ENCODE data around the gene RIN3.
"Not testable (repeated sequence)": the region's sequence is repeated elsewhere in the genome, so short reads cannot be mapped to it uniquely, and the experiment has no call there.

The RIN3 gene

GRCh38 chr14:92637228-92637627 lies 123.6 kb downstream of the RIN3 start:
- Histone ChIP-seq H3K9ac (ENCODE audit: low read depth, low read length) (no peak overlapping the region), H3K27me3 (ENCODE audit: control insufficient read depth, insufficient read depth, low read length) (no peaks in the 10 kb centered on the region), H3K9me3 (ENCODE audit: control insufficient read depth, insufficient read depth, low read length) (no peaks in the 10 kb centered on the region), H3K36me3 (ENCODE audit: control insufficient read depth, insufficient read depth, low read length) (no peaks in the 10 kb centered on the region), H3K27ac (ENCODE audit: low read depth, low read length) (no peak overlapping the region), H3K4me3 (ENCODE audit: low read depth, low read length) (no peak overlapping the region), H3K4me1 (ENCODE audit: control insufficient read depth, insufficient read depth, low read length) (peaks cover 4% of the 10 kb centered on the region; the same call in 1 of the 2 replicates)

GRCh38 chr14:92637864-92638263 lies 124.3 kb downstream of the RIN3 start:
- H3K9ac ChIP-seq (ENCODE audit: low read depth, low read length) = no peak overlapping the region
- no peak overlapping the region for H3K27ac ChIP-seq (ENCODE audit: low read depth, low read length)
- H3K4me3 ChIP-seq (ENCODE audit: low read depth, low read length) = no peak overlapping the region
- no peaks in the 10 kb centered on the region for H3K9me3 ChIP-seq (ENCODE audit: control insufficient read depth, insufficient read depth, low read length)
- H3K36me3 ChIP-seq (ENCODE audit: control insufficient read depth, insufficient read depth, low read length) = no peaks in the 10 kb centered on the region
- no peaks in the 10 kb centered on the region for H3K27me3 ChIP-seq (ENCODE audit: control insufficient read depth, insufficient read depth, low read length)
- peaks cover 4% of the 10 kb centered on the region; the same call in 1 of the 2 replicates for H3K4me1 ChIP-seq (ENCODE audit: control insufficient read depth, insufficient read depth, low read length)

- H3K9ac ChIP-seq (ENCODE audit: low read depth, low read length) = no peak overlapping the region
Observed at GRCh38 chr14:92638266-92638665, 124.7 kb downstream of the RIN3 start.

DNA sequence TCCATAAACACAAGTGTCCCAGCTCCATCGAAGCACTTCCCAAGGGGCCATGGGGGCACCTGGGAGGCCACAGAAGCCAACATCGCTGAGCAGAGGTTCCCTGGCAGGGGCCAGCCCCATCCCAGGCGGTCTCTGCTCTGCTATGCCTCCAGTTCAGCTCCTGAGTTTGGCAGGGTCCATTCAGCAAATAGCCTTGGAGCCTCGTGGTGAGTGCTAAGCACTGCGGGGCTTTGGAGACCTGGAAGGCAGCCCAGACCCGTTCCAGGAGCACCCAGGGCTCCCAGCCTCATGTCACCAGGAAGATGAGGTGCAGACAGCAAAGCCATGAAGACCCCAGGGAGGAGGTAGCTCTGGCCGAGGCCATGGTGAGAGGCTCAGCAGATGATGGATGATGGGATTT lies 125.3 kb downstream of the RIN3 start:
- Histone ChIP-seq H3K9ac (ENCODE audit: low read depth, low read length) (no peak overlapping the region), H3K27ac (ENCODE audit: low read depth, low read length) (no peak overlapping the region), H3K9me3 (ENCODE audit: control insufficient read depth, insufficient read depth, low read length) (no peaks in the 10 kb centered on the region), H3K27me3 (ENCODE audit: control insufficient read depth, insufficient read depth, low read length) (no peaks in the 10 kb centered on the region), H3K36me3 (ENCODE audit: control insufficient read depth, insufficient read depth, low read length) (no peaks in the 10 kb centered on the region), H3K4me3 (ENCODE audit: low read depth, low read length) (no peak overlapping the region), H3K4me1 (ENCODE audit: control insufficient read depth, insufficient read depth, low read length) (peaks cover 4% of the 10 kb centered on the region; the same call in 1 of the 2 replicates)

More at GRCh38 chr14:92638266-92638665, 124.7 kb downstream of the RIN3 start:
- no peaks in the 10 kb centered on the region for H3K27me3 ChIP-seq (ENCODE audit: control insufficient read depth, insufficient read depth, low read length)
- H3K9me3 ChIP-seq (ENCODE audit: control insufficient read depth, insufficient read depth, low read length) = no peaks in the 10 kb centered on the region
- H3K4me3 ChIP-seq (ENCODE audit: low read depth, low read length) = no peak overlapping the region
- no peaks in the 10 kb centered on the region for H3K36me3 ChIP-seq (ENCODE audit: control insufficient read depth, insufficient read depth, low read length)
- H3K27ac ChIP-seq (ENCODE audit: low read depth, low read length) = no peak overlapping the region
- H3K4me1 ChIP-seq (ENCODE audit: control insufficient read depth, insufficient read depth, low read length) = peaks cover 4% of the 10 kb centered on the region; the same call in 1 of the 2 replicates

DNA sequence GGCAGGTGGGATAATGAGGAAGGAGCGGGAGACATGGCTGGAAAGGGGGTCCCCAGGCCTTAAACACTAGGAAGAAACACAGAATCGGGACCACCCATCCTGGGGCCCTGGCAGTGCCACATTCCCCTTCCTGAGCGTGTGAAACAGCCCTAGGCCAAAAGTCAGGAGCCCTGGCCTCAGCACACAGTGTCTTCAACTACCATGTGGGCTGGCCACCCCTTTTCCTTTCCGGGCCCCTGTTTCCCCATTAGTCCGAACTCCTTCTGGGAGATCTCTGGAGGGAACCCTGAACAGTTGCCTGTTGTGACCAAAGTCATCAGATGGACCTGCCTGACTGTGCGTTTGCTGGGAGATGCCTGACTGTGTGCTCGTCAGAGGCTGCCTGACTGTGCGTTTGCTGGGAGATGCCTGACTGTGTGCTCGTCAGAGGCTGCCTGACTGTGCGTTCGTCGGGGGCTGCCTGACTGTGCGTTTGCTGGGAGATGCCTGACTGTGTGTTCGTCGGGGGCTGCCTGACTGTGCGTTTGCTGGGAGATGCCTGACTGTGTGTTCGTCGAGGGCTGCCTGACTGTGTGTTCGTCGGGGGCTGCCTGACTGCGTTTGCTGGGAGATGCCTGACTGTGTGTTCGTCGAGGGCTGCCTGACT lies 126.0 kb downstream of the RIN3 start:
- not testable (repeated sequence) for H3K36me3 ChIP-seq (ENCODE audit: control insufficient read depth, insufficient read depth, low read length); H3K27me3 ChIP-seq (ENCODE audit: control insufficient read depth, insufficient read depth, low read length); H3K4me3 ChIP-seq (ENCODE audit: low read depth, low read length); H3K27ac ChIP-seq (ENCODE audit: low read depth, low read length); H3K4me1 ChIP-seq (ENCODE audit: control insufficient read depth, insufficient read depth, low read length); H3K9ac ChIP-seq (ENCODE audit: low read depth, low read length); H3K9me3 ChIP-seq (ENCODE audit: control insufficient read depth, insufficient read depth, low read length)

- Histone ChIP-seq H3K27ac (ENCODE audit: low read depth, low read length) (no peak overlapping the region), H3K36me3 (ENCODE audit: control insufficient read depth, insufficient read depth, low read length) (no peaks in the 10 kb centered on the region), H3K9ac (ENCODE audit: low read depth, low read length) (no peak overlapping the region), H3K27me3 (ENCODE audit: control insufficient read depth, insufficient read depth, low read length) (no peaks in the 10 kb centered on the region), H3K9me3 (ENCODE audit: control insufficient read depth, insufficient read depth, low read length) (peaks cover 3% of the 10 kb centered on the region; the same call in 1 of the 2 replicates), H3K4me1 (ENCODE audit: control insufficient read depth, insufficient read depth, low read length) (peaks cover 4% of the 10 kb centered on the region; the same call in 1 of the 2 replicates), H3K4me3 (ENCODE audit: low read depth, low read length) (no peak overlapping the region)
Observed at GRCh38 chr14:92641306-92641705, 127.7 kb downstream of the RIN3 start.

GRCh38 chr14:92644171-92644969 lies 130.8 kb downstream of the RIN3 start:
- no peak overlapping the region for H3K27ac ChIP-seq (ENCODE audit: low read depth, low read length)
- peaks cover 3% of the 10 kb centered on the region; the same call in 1 of the 2 replicates for H3K9me3 ChIP-seq (ENCODE audit: control insufficient read depth, insufficient read depth, low read length)
- H3K9ac ChIP-seq (ENCODE audit: low read depth, low read length) = no peak overlapping the region
- no peaks in the 10 kb centered on the region for H3K27me3 ChIP-seq (ENCODE audit: control insufficient read depth, insufficient read depth, low read length)
- H3K4me1 ChIP-seq (ENCODE audit: control insufficient read depth, insufficient read depth, low read length) = no peaks in the 10 kb centered on the region
- no peaks in the 10 kb centered on the region for H3K36me3 ChIP-seq (ENCODE audit: control insufficient read depth, insufficient read depth, low read length)
- H3K4me3 ChIP-seq (ENCODE audit: low read depth, low read length) = no peak overlapping the region

GRCh38 chr14:92644970-92645515 lies 131.5 kb downstream of the RIN3 start:
- Histone ChIP-seq H3K9ac (ENCODE audit: low read depth, low read length) (no peak overlapping the region), H3K9me3 (ENCODE audit: control insufficient read depth, insufficient read depth, low read length) (peaks cover 3% of the 10 kb centered on the region; the same call in 1 of the 2 replicates), H3K27me3 (ENCODE audit: control insufficient read depth, insufficient read depth, low read length) (no peaks in the 10 kb centered on the region), H3K4me3 (ENCODE audit: low read depth, low read length) (no peak overlapping the region), H3K27ac (ENCODE audit: low read depth, low read length) (no peak overlapping the region), H3K36me3 (ENCODE audit: control insufficient read depth, insufficient read depth, low read length) (no peaks in the 10 kb centered on the region), H3K4me1 (ENCODE audit: control insufficient read depth, insufficient read depth, low read length) (no peaks in the 10 kb centered on the region)

GRCh38 chr14:92645841-92646478 lies 132.4 kb downstream of the RIN3 start:
- Histone ChIP-seq H3K9me3 (ENCODE audit: control insufficient read depth, insufficient read depth, low read length) (peaks cover 3% of the 10 kb centered on the region; the same call in 1 of the 2 replicates), H3K27ac (ENCODE audit: low read depth, low read length) (no peak overlapping the region), H3K4me1 (ENCODE audit: control insufficient read depth, insufficient read depth, low read length) (no peaks in the 10 kb centered on the region), H3K9ac (ENCODE audit: low read depth, low read length) (no peak overlapping the region), H3K36me3 (ENCODE audit: control insufficient read depth, insufficient read depth, low read length) (no peaks in the 10 kb centered on the region), H3K4me3 (ENCODE audit: low read depth, low read length) (no peak overlapping the region), H3K27me3 (ENCODE audit: control insufficient read depth, insufficient read depth, low read length) (no peaks in the 10 kb centered on the region)

DNA sequence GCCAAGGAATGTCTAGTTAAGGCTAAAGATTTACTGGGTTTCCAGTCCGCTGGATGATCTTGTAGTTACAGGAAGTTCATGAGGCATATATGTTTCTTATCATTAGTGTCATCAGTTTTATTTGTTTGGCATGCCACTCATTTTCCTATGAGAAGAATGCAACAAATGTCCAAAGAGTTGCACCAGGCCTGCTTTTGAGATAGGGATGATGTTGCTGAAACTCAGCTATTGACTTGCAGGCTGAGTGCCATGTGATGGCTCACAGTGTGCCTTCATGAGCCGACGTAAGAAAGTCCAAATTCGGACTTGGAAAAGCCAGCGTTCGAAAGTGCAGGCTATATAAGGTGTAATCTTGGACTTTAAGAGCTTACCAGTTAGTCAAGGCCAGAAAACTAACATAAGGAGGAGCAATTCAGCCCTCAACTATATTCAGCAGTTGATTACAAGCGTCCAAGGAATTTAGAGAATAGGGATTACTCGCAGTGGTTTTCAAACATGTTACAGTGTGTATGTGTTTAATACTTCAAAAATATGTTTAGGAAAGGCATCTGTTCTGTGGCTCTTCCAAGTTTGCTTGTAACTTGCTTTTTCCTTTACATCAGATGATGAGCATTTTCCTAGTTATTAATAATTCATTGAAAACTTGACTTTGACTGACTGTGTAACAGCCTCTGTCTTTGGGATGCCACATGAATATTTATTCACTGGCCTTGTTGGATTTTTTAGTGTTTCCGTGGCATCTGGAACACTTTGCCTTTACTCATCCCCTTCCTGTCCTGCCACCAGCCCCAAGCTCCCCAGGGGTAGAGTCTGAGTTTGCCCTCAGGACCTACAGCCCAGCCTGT lies 133.6 kb downstream of the RIN3 start:
- H3K4me1 ChIP-seq (ENCODE audit: control insufficient read depth, insufficient read depth, low read length) = no peaks in the 10 kb centered on the region
- H3K36me3 ChIP-seq (ENCODE audit: control insufficient read depth, insufficient read depth, low read length) = no peaks in the 10 kb centered on the region
- H3K27ac ChIP-seq (ENCODE audit: low read depth, low read length) = no peak overlapping the region
- no peak overlapping the region for H3K4me3 ChIP-seq (ENCODE audit: low read depth, low read length)
- H3K9me3 ChIP-seq (ENCODE audit: control insufficient read depth, insufficient read depth, low read length) = peaks cover 3% of the 10 kb centered on the region; the same call in 1 of the 2 replicates
- no peak overlapping the region for H3K9ac ChIP-seq (ENCODE audit: low read depth, low read length)
- no peaks in the 10 kb centered on the region for H3K27me3 ChIP-seq (ENCODE audit: control insufficient read depth, insufficient read depth, low read length)
